Calu3 (cell line): ENCODE measurements around the gene EMSY. TPM values are rescaled to one million over a fixed set of nuclear protein-coding genes. Genes with fewer than 3 reads are reported as not detected.

ENCODE experiments used
- BruUV-seq: library from RNA; stranded (reverse); fragments of 400-500 nt; replicated peaks from 2 replicates; lab custom pipeline; 2021; lab: Mats Ljungman, UMichigan
- CTCF ChIA-PET: fragments of 300-600 bp; sonication (Branson Sonifier 250); formaldehyde crosslinking; loops from one replicate; lab custom pipeline; 2022; ENCODE audit warnings: antibody characterized with exemption; lab: Charles Lee
- DNase-seq: peaks from one replicate; pipeline ENCODE4 v3.0.0; 2022
- H3K27ac Mint-ChIP-seq: one replicate; pipeline ENCODE4 v1.8.0; 2022; ENCODE audit warnings: mixed read lengths; ENCODE audit not compliant: unreplicated experiment
- H3K27me3 Mint-ChIP-seq: one replicate; pipeline ENCODE4 v1.8.0; 2022; ENCODE audit warnings: mixed read lengths; ENCODE audit not compliant: unreplicated experiment
- H3K36me3 Mint-ChIP-seq: one replicate; pipeline ENCODE4 v1.8.0; 2022; ENCODE audit warnings: mild to moderate bottlenecking, moderate library complexity, mixed read lengths; ENCODE audit not compliant: insufficient read depth, unreplicated experiment
- H3K4me1 Mint-ChIP-seq: one replicate; pipeline ENCODE4 v1.8.0; 2022; ENCODE audit warnings: mild to moderate bottlenecking, low read depth, mixed read lengths; ENCODE audit not compliant: unreplicated experiment
- H3K4me3 Mint-ChIP-seq: one replicate; pipeline ENCODE4 v1.8.0; 2022; ENCODE audit warnings: mild to moderate bottlenecking, low read depth, moderate library complexity, mixed read lengths; ENCODE audit not compliant: unreplicated experiment
- H3K9me3 Mint-ChIP-seq: one replicate; pipeline ENCODE4 v1.8.0; 2022; ENCODE audit warnings: low read depth, mixed read lengths; ENCODE audit not compliant: unreplicated experiment
- CTCF ChIP-seq: fragments of 200-600 bp; IDR thresholded peaks from one replicate; pipeline ENCODE4 v1.8.0; 2022; ENCODE audit warnings: antibody characterized with exemption; ENCODE audit not compliant: unreplicated experiment
- intact Hi-C: fragments of 100-400 bp; cut with micrococcal nuclease; formaldehyde crosslinking; loops from one replicate; pipeline ENCODE4 v1.10.0; 2022; ENCODE audit not compliant: unreplicated experiment
- total RNA-seq: library from RNA; stranded (reverse); gene quantifications from 2 replicates; pipeline ENCODE4 v1.2.3, GENCODE V29; 2022

EMSY gene
- total RNA-seq, 1 experiment from 2014 or later = 30.0 TPM

DNA sequence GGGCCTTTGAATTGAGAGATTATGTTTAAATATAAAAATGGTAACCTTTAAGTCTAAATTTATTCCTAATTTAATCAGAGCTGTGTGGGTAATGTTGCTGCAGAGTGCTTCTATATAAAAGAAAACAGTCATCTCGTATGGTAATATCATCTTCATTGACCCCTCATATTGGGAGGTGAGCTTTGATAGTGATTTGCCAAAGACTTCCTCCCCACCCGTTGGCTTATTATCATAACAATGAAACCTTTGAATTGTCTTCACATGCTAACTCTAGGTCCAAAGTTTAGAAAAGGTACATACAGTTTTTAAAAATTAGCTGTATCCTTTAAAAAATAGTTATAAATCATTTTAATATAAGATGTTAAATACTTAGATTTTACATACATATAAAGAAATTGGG, 3.7 kb downstream of the EMSY start:
- no peak for TF ChIP-seq CTCF
- no peaks in the 10 kb centered on the region for H3K27me3 Mint-ChIP-seq
- H3K4me1 Mint-ChIP-seq = peaks cover 2% of the 10 kb centered on the region
- no peak for DNase-seq
- no peak overlapping the region for H3K27ac Mint-ChIP-seq
- CTCF ChIA-PET = no interaction called here
- no peaks in the 10 kb centered on the region for H3K9me3 Mint-ChIP-seq
- no peak overlapping the region for H3K4me3 Mint-ChIP-seq
- intact Hi-C loops = no loop called here
- H3K36me3 Mint-ChIP-seq = peaks cover 31% of the 10 kb centered on the region
- no TSS peak for BruUV-seq

- Mint-ChIP-seq H3K9me3 (no peaks in the 10 kb centered on the region), H3K27me3 (no peaks in the 10 kb centered on the region), H3K4me1 (no peaks in the 10 kb centered on the region), H3K4me3 (no peak overlapping the region), H3K36me3 (peaks cover 5% of the 10 kb centered on the region), H3K27ac (no peak overlapping the region)
- intact Hi-C loops = no loop called here
- CTCF ChIA-PET = no interaction called here
- TF ChIP-seq CTCF = no peak
- BruUV-seq = no TSS peak
- no peak for DNase-seq
Observed at GRCh38 chr11:76453248-76453647, 8.4 kb downstream of the EMSY start.

DNA sequence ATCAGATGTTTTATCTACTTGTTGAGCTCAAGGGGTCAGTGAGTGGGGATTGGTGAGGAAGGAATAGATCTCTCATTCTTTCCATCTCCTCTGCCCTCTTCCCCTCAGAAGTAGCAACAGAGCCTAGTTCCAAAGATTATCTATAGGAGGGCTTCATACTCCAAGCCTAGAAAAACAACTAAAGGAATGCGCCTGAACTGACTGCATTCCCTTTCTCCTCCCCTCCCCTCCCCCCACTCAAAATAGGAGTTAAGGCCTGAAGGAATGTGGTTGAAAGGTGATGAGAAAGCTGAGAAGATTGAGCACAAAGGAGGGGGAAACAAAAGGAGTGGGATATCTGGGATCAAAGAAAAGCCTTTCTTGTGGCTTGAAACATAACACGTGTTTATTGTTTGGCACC, 10.5 kb downstream of the EMSY start:
- DNase-seq = no peak
- no peak overlapping the region for H3K4me3 Mint-ChIP-seq
- no peak for TF ChIP-seq CTCF

GRCh38 chr11:76455931-76456330, 11.1 kb downstream of the EMSY start:
- no peaks in the 10 kb centered on the region for H3K27me3 Mint-ChIP-seq
- BruUV-seq = no TSS peak
- H3K4me1 Mint-ChIP-seq = no peaks in the 10 kb centered on the region
- no peaks in the 10 kb centered on the region for H3K9me3 Mint-ChIP-seq
- H3K27ac Mint-ChIP-seq = no peak overlapping the region
- no peak for TF ChIP-seq CTCF
- intact Hi-C loops = no loop called here
- H3K4me3 Mint-ChIP-seq = no peak overlapping the region
- no peak for DNase-seq
- CTCF ChIA-PET = no interaction called here
- peaks cover 11% of the 10 kb centered on the region for H3K36me3 Mint-ChIP-seq

More for the DNA sequence above, 10.5 kb downstream of the EMSY start:
- CTCF ChIA-PET = no interaction called here
- Mint-ChIP-seq H3K36me3 (peaks cover 5% of the 10 kb centered on the region), H3K4me1 (no peaks in the 10 kb centered on the region), H3K27ac (no peak overlapping the region), H3K27me3 (no peaks in the 10 kb centered on the region), H3K9me3 (no peaks in the 10 kb centered on the region)
- intact Hi-C loops = no loop called here
- BruUV-seq = no TSS peak
